GM10266 (cell line): Measurements from ENCODE around the gene PSMB10.

Experiments used
- DNase-seq: peaks from one replicate; pipeline ENCODE4 v3.0.0; 2012; ENCODE audit errors: extremely low spot score
- CTCF ChIP-seq: IDR thresholded peaks from 2 replicates; pipeline ENCODE4 v1.5.1; 2012; ENCODE audit warnings: mild to moderate bottlenecking, low read depth; ENCODE audit not compliant: control insufficient read depth, insufficient read depth; ENCODE audit errors: missing control alignments

PSMB10 gene

GRCh38 chr16:67966549-67967182 is 30.0 kb upstream of the PSMB10 start:
- TF ChIP-seq CTCF = no peak
- no peak for DNase-seq

- no peak for DNase-seq
- no peak for TF ChIP-seq CTCF
Observed at GRCh38 chr16:67965668-67966548, 29.3 kb upstream of the PSMB10 start.

- no peak for TF ChIP-seq CTCF
- no peak for DNase-seq
Observed at GRCh38 chr16:67964477-67965131, 28.0 kb upstream of the PSMB10 start.

GRCh38 chr16:67963662-67964321 is 27.1 kb upstream of the PSMB10 start:
- DNase-seq = no peak

GRCh38 chr16:67963292-67963661 is 26.6 kb upstream of the PSMB10 start:
- no peak for DNase-seq
- no peak for TF ChIP-seq CTCF

More at GRCh38 chr16:67963662-67964321, 27.1 kb upstream of the PSMB10 start:
- no peak for TF ChIP-seq CTCF

- no peak for TF ChIP-seq CTCF
- no peak for DNase-seq
Observed at GRCh38 chr16:67962135-67962534, 25.5 kb upstream of the PSMB10 start.
